Measurements from ENCODE around the gene CHMP1A.
"Not testable (repeated sequence)": the region's sequence is repeated elsewhere in the genome, so short reads cannot be mapped to it uniquely, and the experiment has no call there.

CHMP1A gene

DNA sequence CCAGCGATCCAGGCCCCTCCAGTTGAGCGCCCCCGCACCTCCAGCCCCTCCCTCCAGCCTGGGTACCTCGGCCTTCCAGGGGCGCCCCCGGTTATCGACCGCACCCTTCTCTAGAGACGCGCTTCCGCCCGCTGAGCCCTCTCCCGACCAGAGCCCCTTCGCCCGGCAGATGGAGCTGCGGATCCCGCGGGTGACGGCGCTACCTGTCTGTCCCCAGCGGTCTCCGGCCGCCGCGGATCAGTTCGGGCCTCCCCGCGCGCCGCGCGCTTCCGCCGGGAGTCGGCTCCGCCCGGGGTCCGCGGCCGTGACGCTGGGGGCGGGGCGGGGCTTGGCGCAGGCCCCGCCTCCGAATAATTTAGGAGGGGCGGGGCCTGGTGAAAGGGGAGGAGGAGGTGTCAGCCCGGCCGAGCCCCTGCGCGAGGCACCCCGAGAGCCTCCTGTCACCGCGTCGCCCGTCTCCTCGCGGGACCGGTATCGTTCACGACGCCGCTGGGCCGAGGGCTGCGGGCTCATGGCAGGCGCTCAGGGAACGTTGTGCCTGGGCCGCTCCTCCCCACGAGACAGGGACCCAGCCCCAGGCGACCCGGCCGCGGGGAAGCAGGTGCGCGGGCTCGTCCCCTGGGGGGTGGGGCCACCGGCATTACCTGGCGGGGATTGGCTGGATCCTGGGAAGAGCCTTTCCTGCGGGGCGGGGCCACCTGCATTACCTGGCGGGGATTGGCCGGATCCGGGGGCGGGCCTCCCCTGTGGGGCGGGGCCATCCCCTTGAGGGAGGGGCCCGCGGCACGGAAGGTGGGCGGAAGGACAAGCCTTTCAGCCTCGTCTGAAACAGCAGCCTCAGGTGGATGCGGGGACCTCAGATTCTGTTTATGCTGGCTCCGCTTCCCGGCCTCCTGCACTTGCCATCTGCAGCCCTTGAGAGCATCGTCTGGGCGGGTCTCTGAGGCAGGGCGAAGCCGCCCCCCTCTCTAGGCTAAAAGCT, 44.2 kb upstream of the CHMP1A start, which contains the start of gene SPATA2L:
Gene SPATA2L, minus strand, starts transcription at position 281 of the 982 bp plus-strand sequence. CDS start 473 bp downstream, outside the sequence.
- peaks cover 11% of the 10 kb centered on the region for H3K79me1 ChIP-seq (ENCODE audit: low read length)
- peak within 1 kb of the TSS; percentile 1 for H3K4ac ChIP-seq (ENCODE audit: low read depth, low read length)
- no peaks in the 10 kb centered on the region for H3K9me3 ChIP-seq (ENCODE audit: insufficient read depth, low read depth, low read length)
- peak; percentile 97 to 98 for DNase-seq
- peak within 1 kb of the TSS; percentile 61 for H2AK5ac ChIP-seq (ENCODE audit: low read length)
- no CpG with 5 or more reads among the region's 97 CpGs for WGBS (ENCODE audit: extremely low coverage, insufficient coverage, insufficient read length)
- peaks cover 13 to 14% of the 10 kb centered on the region in 2 experiments for H3K4me1 ChIP-seq (ENCODE audit: control insufficient read depth in 1 of 2, insufficient read depth in 2 of 2, low read length in 2 of 2)
- H3K9ac ChIP-seq (ENCODE audit: low read length) = no peak within 1 kb of the TSS
- peak within 1 kb of the TSS; percentile 28 for H3K27ac ChIP-seq (ENCODE audit: low read depth, low read length)
- peak within 1 kb of the TSS; percentile 89 for H3K4me2 ChIP-seq (ENCODE audit: low read length)
- peak within 1 kb of the TSS; percentile 71 for H4K8ac ChIP-seq (ENCODE audit: low read depth, low read length)
- H3K18ac ChIP-seq (ENCODE audit: low read length) = peak within 1 kb of the TSS; percentile 9
- H3K14ac ChIP-seq (ENCODE audit: low read length) = peak within 1 kb of the TSS; percentile 79
- H2BK12ac ChIP-seq (ENCODE audit: low read length) = no peak within 1 kb of the TSS
- peak within 1 kb of the TSS; percentile 53 for H4K91ac ChIP-seq (ENCODE audit: low read depth, low read length)
- no peak within 1 kb of the TSS for H2BK5ac ChIP-seq (ENCODE audit: low read depth, low read length, poor library complexity)
- peaks cover 13 to 15% of the 10 kb centered on the region in 2 experiments for H3K36me3 ChIP-seq (ENCODE audit: control insufficient read depth in 1 of 2, insufficient read depth in 2 of 2, low read length in 2 of 2)
- H3K27me3 ChIP-seq (ENCODE audit: insufficient read depth, low read length) = no peaks in the 10 kb centered on the region
- H3K4me3 ChIP-seq (ENCODE audit: low read depth, low read length) = peak within 1 kb of the TSS; percentile 84
- peak within 1 kb of the TSS; percentile 16 for H4K12ac ChIP-seq (ENCODE audit: low read depth, low read length)
- H3K23ac ChIP-seq (ENCODE audit: low read length) = no peak within 1 kb of the TSS
- H2AFZ ChIP-seq (ENCODE audit: insufficient read depth, low read length, poor library complexity) = peak within 1 kb of the TSS; percentile 99
- peaks cover 2% of the 10 kb centered on the region for H3K79me2 ChIP-seq (ENCODE audit: control insufficient read depth, insufficient read depth, low read length, poor library complexity)
- peak within 1 kb of the TSS; percentile 10 for H2BK120ac ChIP-seq (ENCODE audit: insufficient read depth, low read length, poor library complexity)

DNA sequence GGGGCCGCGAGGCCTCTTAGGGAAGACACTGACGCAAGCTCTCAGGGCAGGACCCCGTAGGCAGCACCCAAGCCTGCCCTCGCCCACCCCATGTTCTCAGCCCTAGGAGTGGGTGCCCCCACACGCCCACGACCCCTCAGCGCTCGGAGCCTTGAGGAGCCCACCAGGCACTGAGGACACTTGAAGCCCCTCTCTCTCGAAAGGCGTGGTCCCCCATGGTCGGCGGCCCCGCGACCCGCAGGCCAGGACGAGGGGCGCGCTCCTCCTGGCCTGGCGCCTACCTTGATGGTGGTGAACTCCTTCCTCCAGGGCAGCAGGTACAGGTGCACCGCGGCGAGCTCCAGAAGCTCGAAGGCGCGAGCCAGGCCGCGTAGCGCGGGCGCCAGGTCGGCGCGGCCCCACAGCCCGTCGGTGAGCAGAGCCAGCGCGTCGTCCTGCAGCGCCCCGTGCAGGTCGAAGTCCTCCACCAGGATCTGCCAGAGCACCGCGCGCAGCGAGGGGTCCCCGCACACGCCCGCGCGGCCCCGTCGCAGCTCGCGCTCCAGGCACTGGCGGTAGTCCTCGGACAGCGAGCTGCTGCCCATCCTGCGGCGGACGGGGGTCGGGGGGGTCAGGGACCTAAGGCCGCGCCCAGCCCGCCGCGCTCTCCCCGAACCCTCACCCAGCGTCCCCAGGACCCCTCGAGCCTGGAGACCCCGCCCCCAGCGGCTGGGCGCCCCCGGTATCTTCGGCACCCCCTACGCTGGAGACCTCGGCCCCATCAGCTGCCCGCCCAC, 43.3 kb upstream of the CHMP1A start:
- peak overlapping the region; percentile 89 for H3K4me2 ChIP-seq (ENCODE audit: low read length)
- peaks cover 11% of the 10 kb centered on the region for H3K79me1 ChIP-seq (ENCODE audit: low read length)
- peak overlapping the region; percentile 63 for H4K8ac ChIP-seq (ENCODE audit: low read depth, low read length)
- H3K23ac ChIP-seq (ENCODE audit: low read length) = no peak overlapping the region
- H3K4me1 ChIP-seq (ENCODE audit: control insufficient read depth in 1 of 2, insufficient read depth in 2 of 2, low read length in 2 of 2) = peaks cover 13 to 14% of the 10 kb centered on the region in 2 experiments
- peaks cover 2% of the 10 kb centered on the region for H3K79me2 ChIP-seq (ENCODE audit: control insufficient read depth, insufficient read depth, low read length, poor library complexity)
- H3K4ac ChIP-seq (ENCODE audit: low read depth, low read length) = peak overlapping the region; percentile 1
- H4K12ac ChIP-seq (ENCODE audit: low read depth, low read length) = peak overlapping the region; percentile 16
- no peaks in the 10 kb centered on the region for H3K27me3 ChIP-seq (ENCODE audit: insufficient read depth, low read length)
- H3K18ac ChIP-seq (ENCODE audit: low read length) = peak overlapping the region; percentile 9
- H2AK5ac ChIP-seq (ENCODE audit: low read length) = peak overlapping the region; percentile 61
- H3K9ac ChIP-seq (ENCODE audit: low read length) = no peak overlapping the region
- H2AFZ ChIP-seq (ENCODE audit: insufficient read depth, low read length, poor library complexity) = peak overlapping the region; percentile 19
- peaks cover 20 to 23% of the 10 kb centered on the region in 2 experiments for H3K36me3 ChIP-seq (ENCODE audit: control insufficient read depth in 1 of 2, insufficient read depth in 2 of 2, low read length in 2 of 2)
- H2BK120ac ChIP-seq (ENCODE audit: insufficient read depth, low read length, poor library complexity) = peak overlapping the region; percentile 10
- WGBS (ENCODE audit: extremely low coverage, insufficient coverage, insufficient read length) = no CpG with 5 or more reads among the region's 78 CpGs
- no peak overlapping the region for H2BK5ac ChIP-seq (ENCODE audit: low read depth, low read length, poor library complexity)
- peak overlapping the region; percentile 28 for H3K27ac ChIP-seq (ENCODE audit: low read depth, low read length)
- no peak overlapping the region for H2BK12ac ChIP-seq (ENCODE audit: low read length)
- H3K9me3 ChIP-seq (ENCODE audit: insufficient read depth, low read depth, low read length) = no peaks in the 10 kb centered on the region
- peak; percentile 74 to 75 for DNase-seq
- peak overlapping the region; percentile 80 for H3K4me3 ChIP-seq (ENCODE audit: low read depth, low read length)
- peak overlapping the region; percentile 57 for H3K14ac ChIP-seq (ENCODE audit: low read length)
- peak overlapping the region; percentile 53 for H4K91ac ChIP-seq (ENCODE audit: low read depth, low read length)

DNA sequence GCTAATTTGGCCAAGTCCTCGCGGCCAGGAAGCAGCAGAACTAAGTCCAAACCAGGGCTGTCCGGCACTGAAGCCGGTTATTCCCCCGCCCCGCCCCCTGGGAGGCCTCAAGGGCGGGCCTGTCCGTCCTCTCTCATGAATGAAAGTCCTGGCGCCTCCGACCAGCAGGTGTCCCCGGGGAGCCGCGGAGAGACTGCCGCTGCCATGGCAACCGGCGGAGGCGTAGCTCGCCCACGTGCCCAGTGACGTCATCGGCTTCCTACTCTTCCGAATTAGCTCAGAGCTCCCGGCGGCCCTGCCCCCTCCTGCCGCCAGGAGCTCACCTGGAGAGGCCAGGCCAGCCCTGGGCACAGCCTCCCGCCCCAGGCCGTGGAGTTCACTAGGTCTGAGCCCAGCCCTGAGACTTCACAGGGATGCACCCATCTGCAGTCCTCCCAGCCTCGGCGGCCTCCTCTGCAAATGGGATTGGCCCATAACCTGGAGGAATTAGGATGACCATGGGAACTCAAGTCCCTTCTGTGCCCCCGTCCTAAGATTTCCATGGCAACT, 42.7 kb upstream of the CHMP1A start:
- H3K79me1 ChIP-seq (ENCODE audit: low read length) = peaks cover 11% of the 10 kb centered on the region
- H3K27ac ChIP-seq (ENCODE audit: low read depth, low read length) = peak overlapping the region; percentile 28
- H4K8ac ChIP-seq (ENCODE audit: low read depth, low read length) = no peak overlapping the region
- H3K14ac ChIP-seq (ENCODE audit: low read length) = no peak overlapping the region
- H2BK120ac ChIP-seq (ENCODE audit: insufficient read depth, low read length, poor library complexity) = no peak overlapping the region
- no peak overlapping the region for H4K12ac ChIP-seq (ENCODE audit: low read depth, low read length)
- H2AFZ ChIP-seq (ENCODE audit: insufficient read depth, low read length, poor library complexity) = peak overlapping the region; percentile 19
- no peak overlapping the region for H3K9ac ChIP-seq (ENCODE audit: low read length)
- no peak overlapping the region for H2BK5ac ChIP-seq (ENCODE audit: low read depth, low read length, poor library complexity)
- H3K18ac ChIP-seq (ENCODE audit: low read length) = peak overlapping the region; percentile 9
- H3K4me2 ChIP-seq (ENCODE audit: low read length) = peak overlapping the region; percentile 89
- H3K27me3 ChIP-seq (ENCODE audit: insufficient read depth, low read length) = no peaks in the 10 kb centered on the region
- no peak overlapping the region for H3K4ac ChIP-seq (ENCODE audit: low read depth, low read length)
- DNase-seq = peak; percentile 100
- WGBS (ENCODE audit: extremely low coverage, insufficient coverage, insufficient read length) = no CpG with 5 or more reads among the region's 30 CpGs
- no peak overlapping the region for H2AK5ac ChIP-seq (ENCODE audit: low read length)
- no peak overlapping the region for H2BK12ac ChIP-seq (ENCODE audit: low read length)
- H4K91ac ChIP-seq (ENCODE audit: low read depth, low read length) = peak overlapping the region; percentile 53
- H3K23ac ChIP-seq (ENCODE audit: low read length) = no peak overlapping the region
- no peaks in the 10 kb centered on the region for H3K9me3 ChIP-seq (ENCODE audit: insufficient read depth, low read depth, low read length)
- peak overlapping the region; percentile 80 for H3K4me3 ChIP-seq (ENCODE audit: low read depth, low read length)
- H3K36me3 ChIP-seq (ENCODE audit: control insufficient read depth in 1 of 2, insufficient read depth in 2 of 2, low read length in 2 of 2) = peaks cover 27 to 30% of the 10 kb centered on the region in 2 experiments
- peaks cover 2% of the 10 kb centered on the region for H3K79me2 ChIP-seq (ENCODE audit: control insufficient read depth, insufficient read depth, low read length, poor library complexity)
- H3K4me1 ChIP-seq (ENCODE audit: control insufficient read depth in 1 of 2, insufficient read depth in 2 of 2, low read length in 2 of 2) = peaks cover 13 to 14% of the 10 kb centered on the region in 2 experiments

DNA sequence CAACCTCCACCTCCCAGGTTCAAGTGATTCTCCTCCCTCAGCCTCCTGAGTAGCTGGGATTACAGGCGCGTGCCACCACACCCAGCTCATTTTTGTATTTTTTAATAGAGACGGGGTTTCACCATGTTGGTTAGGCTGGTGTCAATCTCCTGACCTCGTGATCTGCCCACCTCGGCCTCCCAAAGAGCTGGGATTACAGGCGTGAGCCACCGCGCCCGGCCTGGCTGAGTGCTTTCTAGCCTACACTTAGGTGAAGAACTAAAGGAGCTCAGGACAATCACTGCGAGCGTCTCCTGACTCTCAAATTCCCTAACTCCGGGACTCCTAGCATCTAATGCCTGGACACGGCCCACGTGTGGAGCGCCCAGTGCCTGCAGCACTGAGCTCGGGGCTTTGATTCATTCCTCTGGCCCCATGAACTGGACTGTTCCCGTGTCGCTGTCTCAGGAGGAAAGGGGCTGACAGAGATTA, 42.2 kb upstream of the CHMP1A start:
- H3K23ac ChIP-seq (ENCODE audit: low read length); H4K91ac ChIP-seq (ENCODE audit: low read depth, low read length); H3K79me2 ChIP-seq (ENCODE audit: control insufficient read depth, insufficient read depth, low read length, poor library complexity); H3K9ac ChIP-seq (ENCODE audit: low read length); H2AK5ac ChIP-seq (ENCODE audit: low read length); H2BK120ac ChIP-seq (ENCODE audit: insufficient read depth, low read length, poor library complexity); H3K27ac ChIP-seq (ENCODE audit: low read depth, low read length); H3K9me3 ChIP-seq (ENCODE audit: insufficient read depth, low read depth, low read length); H3K14ac ChIP-seq (ENCODE audit: low read length); H4K12ac ChIP-seq (ENCODE audit: low read depth, low read length); H2BK12ac ChIP-seq (ENCODE audit: low read length); H3K27me3 ChIP-seq (ENCODE audit: insufficient read depth, low read length); DNase-seq; H3K4me3 ChIP-seq (ENCODE audit: low read depth, low read length); H4K8ac ChIP-seq (ENCODE audit: low read depth, low read length); H2AFZ ChIP-seq (ENCODE audit: insufficient read depth, low read length, poor library complexity); H3K4ac ChIP-seq (ENCODE audit: low read depth, low read length); H2BK5ac ChIP-seq (ENCODE audit: low read depth, low read length, poor library complexity); H3K18ac ChIP-seq (ENCODE audit: low read length): not testable (repeated sequence)
- Histone ChIP-seq H3K4me2 (ENCODE audit: low read length) (peak overlapping the region; percentile 49), H3K79me1 (ENCODE audit: low read length) (peaks cover 11% of the 10 kb centered on the region), H3K36me3 (ENCODE audit: control insufficient read depth in 1 of 2, insufficient read depth in 2 of 2, low read length in 2 of 2) (peaks cover 31 to 35% of the 10 kb centered on the region in 2 experiments), H3K4me1 (ENCODE audit: control insufficient read depth in 1 of 2, insufficient read depth in 2 of 2, low read length in 2 of 2) (peaks cover 13 to 14% of the 10 kb centered on the region in 2 experiments)
- WGBS (ENCODE audit: extremely low coverage, insufficient coverage, insufficient read length) = no CpG with 5 or more reads among the region's 18 CpGs

Data from trophoblast cell (in vitro differentiated cells and primary cell).